NCI-H1694 (cell line): ENCODE results near the gene PIM1.
"Not testable (repeated sequence)": the region's sequence is repeated elsewhere in the genome, so short reads cannot be mapped to it uniquely, and the experiment has no call there.

Experiments
- DNase-seq: peaks from one replicate; lab custom pipeline; 2025; lab: John Stamatoyannopoulos, UW

PIM1 gene

GRCh38 chr6:37171201-37171969 is 1.4 kb downstream of the PIM1 start:
- DNase-seq: no peak

- peak; percentile 89 for DNase-seq
Measured at GRCh38 chr6:37171970-37172812, 2.2 kb downstream of the PIM1 start.

GRCh38 chr6:37172912-37173492 is 3.0 kb downstream of the PIM1 start:
- DNase-seq: no peak

GRCh38 chr6:37173493-37174195 is 3.7 kb downstream of the PIM1 start:
- DNase-seq: no peak

- no peak for DNase-seq
Measured at GRCh38 chr6:37174196-37174514, 4.2 kb downstream of the PIM1 start.

GRCh38 chr6:37174515-37175331 is 4.8 kb downstream of the PIM1 start:
- DNase-seq: no peak

GRCh38 chr6:37175332-37176267 is 5.6 kb downstream of the PIM1 start:
- DNase-seq: no peak

GRCh38 chr6:37176268-37177076 is 6.5 kb downstream of the PIM1 start:
- no peak for DNase-seq

GRCh38 chr6:37177077-37177934 is 7.4 kb downstream of the PIM1 start:
- no peak for DNase-seq

- no peak for DNase-seq
Measured at GRCh38 chr6:37177935-37178517, 8.1 kb downstream of the PIM1 start.

- no peak for DNase-seq
Measured at GRCh38 chr6:37180075-37180474, 10.1 kb downstream of the PIM1 start.

- not testable (repeated sequence) for DNase-seq
Measured at GRCh38 chr6:37180610-37181009, 10.7 kb downstream of the PIM1 start.

- no peak for DNase-seq
Measured at GRCh38 chr6:37182736-37183590, 13.0 kb downstream of the PIM1 start.

- not testable (repeated sequence) for DNase-seq
Measured at GRCh38 chr6:37185949-37186720, 16.2 kb downstream of the PIM1 start.

- DNase-seq: no peak
Measured at GRCh38 chr6:37187321-37188022, 17.5 kb downstream of the PIM1 start.
